Chondrocyte (in vitro differentiated cells): Measurements from ENCODE around the gene PRELP. TPM values are rescaled to one million over a fixed set of nuclear protein-coding genes. Genes with fewer than 3 reads are reported as not detected.

ENCODE experiments used
- DNase-seq: peaks from one replicate; pipeline ENCODE4 v3.0.0; 2021; ENCODE audit warnings: mixed read lengths, low spot score
- H3K27ac Mint-ChIP-seq: one replicate; pipeline ENCODE4 v1.8.0; 2021; ENCODE audit warnings: mild to moderate bottlenecking, moderate library complexity, mixed read lengths; ENCODE audit not compliant: unreplicated experiment
- H3K27me3 Mint-ChIP-seq: 2 replicates; pipeline ENCODE4 v1.8.0; 2021; ENCODE audit warnings: low read depth, mixed read lengths
- H3K36me3 Mint-ChIP-seq: 2 replicates; pipeline ENCODE4 v1.8.0; 2021; ENCODE audit warnings: low read depth, mixed read lengths
- H3K4me1 Mint-ChIP-seq: 2 replicates; pipeline ENCODE4 v1.8.0; 2021; ENCODE audit warnings: low read depth, mild to moderate bottlenecking, mixed read lengths
- H3K4me3 Mint-ChIP-seq: one replicate; pipeline ENCODE4 v1.8.0; 2021; ENCODE audit warnings: mild to moderate bottlenecking, moderate library complexity, mixed read lengths; ENCODE audit not compliant: unreplicated experiment
- H3K9me3 Mint-ChIP-seq: 2 replicates; pipeline ENCODE4 v1.8.0; 2021; ENCODE audit warnings: low read depth, mixed read lengths
- total RNA-seq: library from RNA; stranded (reverse); gene quantifications from 3 replicates; pipeline ENCODE4 v1.2.1, GENCODE V29; 2021
- TF ChIP-seq, protein P1 (sequence below): fragments of 200-600 bp; sonication (generic); IDR thresholded peaks from 2 replicates; pipeline ENCODE4 v1.5.0; 2021; ENCODE audit warnings: antibody characterized with exemption, mild to moderate bottlenecking, moderate library complexity

PRELP gene
- total RNA-seq, 1 donor from 2014 or later = 33.7 TPM

DNA sequence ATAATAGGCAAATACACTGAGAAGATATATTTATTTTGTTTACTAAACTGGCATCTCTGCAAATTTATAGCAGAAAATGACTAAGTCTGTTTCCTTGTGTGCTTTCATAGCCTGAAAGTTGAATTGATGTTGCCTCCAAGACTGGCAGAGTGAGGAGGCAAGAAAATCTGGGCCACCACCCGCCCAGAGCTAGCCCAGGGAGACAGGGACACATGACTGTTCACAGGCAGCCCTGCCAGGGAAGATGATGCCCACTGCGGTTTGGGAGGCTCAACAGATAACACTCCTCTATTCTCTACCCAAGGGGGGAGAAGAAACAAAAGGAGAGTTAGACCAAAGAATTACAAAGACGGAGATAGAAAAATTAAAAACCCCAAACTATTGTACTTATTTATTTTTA is 55.5 kb downstream of the PRELP start:
- Mint-ChIP-seq H3K36me3 (no peaks in the 10 kb centered on the region), H3K27me3 (no peaks in the 10 kb centered on the region), H3K27ac (no peak overlapping the region), H3K4me1 (peaks cover 45% of the 10 kb centered on the region), H3K9me3 (no peaks in the 10 kb centered on the region), H3K4me3 (no peak overlapping the region)
- TF ChIP-seq, protein P1, sequence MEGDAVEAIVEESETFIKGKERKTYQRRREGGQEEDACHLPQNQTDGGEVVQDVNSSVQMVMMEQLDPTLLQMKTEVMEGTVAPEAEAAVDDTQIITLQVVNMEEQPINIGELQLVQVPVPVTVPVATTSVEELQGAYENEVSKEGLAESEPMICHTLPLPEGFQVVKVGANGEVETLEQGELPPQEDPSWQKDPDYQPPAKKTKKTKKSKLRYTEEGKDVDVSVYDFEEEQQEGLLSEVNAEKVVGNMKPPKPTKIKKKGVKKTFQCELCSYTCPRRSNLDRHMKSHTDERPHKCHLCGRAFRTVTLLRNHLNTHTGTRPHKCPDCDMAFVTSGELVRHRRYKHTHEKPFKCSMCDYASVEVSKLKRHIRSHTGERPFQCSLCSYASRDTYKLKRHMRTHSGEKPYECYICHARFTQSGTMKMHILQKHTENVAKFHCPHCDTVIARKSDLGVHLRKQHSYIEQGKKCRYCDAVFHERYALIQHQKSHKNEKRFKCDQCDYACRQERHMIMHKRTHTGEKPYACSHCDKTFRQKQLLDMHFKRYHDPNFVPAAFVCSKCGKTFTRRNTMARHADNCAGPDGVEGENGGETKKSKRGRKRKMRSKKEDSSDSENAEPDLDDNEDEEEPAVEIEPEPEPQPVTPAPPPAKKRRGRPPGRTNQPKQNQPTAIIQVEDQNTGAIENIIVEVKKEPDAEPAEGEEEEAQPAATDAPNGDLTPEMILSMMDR = no peak
- DNase-seq = no peak

DNA sequence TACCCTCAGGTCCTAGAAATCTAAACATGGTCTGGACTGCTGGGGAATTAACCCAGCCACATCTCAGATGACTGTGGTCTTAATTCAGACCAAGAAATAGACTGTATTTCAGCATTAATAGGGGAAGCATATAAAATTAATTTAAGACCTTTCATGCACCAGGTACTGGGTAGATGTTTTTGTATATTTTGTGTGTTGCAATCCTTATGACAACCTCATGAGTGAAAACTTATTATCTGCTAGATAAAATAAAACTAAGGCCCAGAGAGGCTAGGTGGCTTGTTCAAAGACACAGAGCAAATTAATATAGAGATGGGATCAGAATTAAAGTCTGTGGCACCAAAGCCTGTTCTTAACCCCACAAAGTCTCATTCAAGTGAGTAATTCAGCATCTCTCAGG is 58.4 kb downstream of the PRELP start:
- Mint-ChIP-seq H3K4me3 (no peak overlapping the region), H3K27me3 (no peaks in the 10 kb centered on the region), H3K27ac (peak overlapping the region; percentile 94), H3K4me1 (peaks cover 28% of the 10 kb centered on the region), H3K36me3 (no peaks in the 10 kb centered on the region), H3K9me3 (no peaks in the 10 kb centered on the region)
- DNase-seq = no peak
- TF ChIP-seq, protein P1 = no peak

DNA sequence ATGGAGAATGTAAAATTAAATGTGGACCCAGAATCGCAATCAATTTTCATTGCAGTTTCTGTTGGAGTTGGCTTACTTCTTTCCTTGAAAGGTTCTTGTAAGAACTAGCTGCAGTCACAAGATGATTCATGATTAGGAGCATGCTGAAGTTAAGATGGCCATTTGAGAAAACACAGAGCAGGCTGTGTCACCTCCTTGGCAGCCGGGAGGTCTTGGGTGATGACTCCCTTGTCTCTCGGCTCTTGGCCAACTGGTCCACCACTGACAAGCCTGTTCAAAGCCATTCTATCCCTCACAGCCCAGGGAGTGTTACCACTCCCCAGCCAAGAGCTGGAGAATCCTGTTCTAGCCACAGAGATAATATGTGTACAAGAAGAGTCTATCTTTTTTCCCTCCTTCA is 58.9 kb downstream of the PRELP start:
- Mint-ChIP-seq H3K4me1 (peaks cover 26% of the 10 kb centered on the region), H3K9me3 (no peaks in the 10 kb centered on the region), H3K27ac (peak overlapping the region; percentile 94), H3K36me3 (no peaks in the 10 kb centered on the region), H3K27me3 (no peaks in the 10 kb centered on the region), H3K4me3 (no peak overlapping the region)
- TF ChIP-seq, protein P1 = no peak
- no peak for DNase-seq

DNA sequence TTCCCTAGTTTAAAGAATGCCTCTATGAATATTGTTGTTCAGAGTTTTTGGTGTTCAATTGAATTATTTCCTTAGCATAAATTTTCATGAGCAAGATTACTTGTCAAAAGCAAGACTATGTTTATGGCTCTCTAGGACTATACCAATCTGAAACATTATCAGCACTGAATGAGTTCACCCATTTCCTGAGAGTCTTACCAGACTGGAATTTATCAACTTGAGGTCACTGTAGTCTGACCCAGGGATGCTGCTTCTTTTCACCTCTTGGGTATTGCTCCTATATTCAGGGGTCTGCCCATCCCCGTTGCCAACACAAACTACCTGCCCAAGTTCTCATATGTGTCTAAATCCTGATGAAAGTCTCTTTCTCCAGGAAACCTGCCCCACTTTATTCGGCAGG is 61.0 kb downstream of the PRELP start:
- peaks cover 26% of the 10 kb centered on the region for H3K4me1 Mint-ChIP-seq
- no peaks in the 10 kb centered on the region for H3K9me3 Mint-ChIP-seq
- DNase-seq = no peak
- no peaks in the 10 kb centered on the region for H3K36me3 Mint-ChIP-seq
- TF ChIP-seq, protein P1 = no peak
- no peak overlapping the region for H3K27ac Mint-ChIP-seq
- no peak overlapping the region for H3K4me3 Mint-ChIP-seq
- no peaks in the 10 kb centered on the region for H3K27me3 Mint-ChIP-seq

DNA sequence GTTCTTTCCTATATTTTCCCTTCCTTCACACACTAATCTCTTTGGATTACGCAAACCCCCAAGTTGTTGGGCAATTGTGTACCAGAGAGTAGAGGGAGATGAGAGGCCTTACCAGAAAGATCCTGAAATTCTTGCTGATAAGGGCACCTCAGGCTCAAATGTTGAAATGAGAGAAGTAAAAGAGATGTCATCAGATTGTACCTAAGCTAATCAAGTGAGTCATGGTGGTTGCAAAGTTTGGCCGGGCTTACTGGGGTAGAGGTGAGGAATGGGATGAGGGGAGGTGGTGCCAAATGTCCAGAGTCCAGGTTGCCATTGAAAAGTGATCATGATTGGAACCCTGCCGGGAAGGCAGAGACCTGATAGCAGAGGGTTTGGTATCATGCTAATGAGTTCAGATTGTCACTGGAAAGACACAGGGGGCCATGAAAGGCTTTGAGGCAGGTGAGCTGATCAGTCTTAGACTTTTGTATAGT is 61.4 kb downstream of the PRELP start:
- Mint-ChIP-seq H3K4me3 (no peak overlapping the region), H3K27ac (no peak overlapping the region), H3K36me3 (no peaks in the 10 kb centered on the region), H3K4me1 (peaks cover 26% of the 10 kb centered on the region), H3K27me3 (no peaks in the 10 kb centered on the region), H3K9me3 (no peaks in the 10 kb centered on the region)
- DNase-seq = no peak
- TF ChIP-seq, protein P1 = no peak
